HG03196 (cell line): ENCODE results near the gene DYNLL1.
"Not testable (repeated sequence)": the region's sequence is repeated elsewhere in the genome, so short reads cannot be mapped to it uniquely, and the experiment has no call there.

Experiments
- ATAC-seq: cut with Tn5 transposase; IDR thresholded peaks from one replicate; pipeline ENCODE4 v1.9.1; 2021; ENCODE audit not compliant: unreplicated experiment

DYNLL1 gene

DNA sequence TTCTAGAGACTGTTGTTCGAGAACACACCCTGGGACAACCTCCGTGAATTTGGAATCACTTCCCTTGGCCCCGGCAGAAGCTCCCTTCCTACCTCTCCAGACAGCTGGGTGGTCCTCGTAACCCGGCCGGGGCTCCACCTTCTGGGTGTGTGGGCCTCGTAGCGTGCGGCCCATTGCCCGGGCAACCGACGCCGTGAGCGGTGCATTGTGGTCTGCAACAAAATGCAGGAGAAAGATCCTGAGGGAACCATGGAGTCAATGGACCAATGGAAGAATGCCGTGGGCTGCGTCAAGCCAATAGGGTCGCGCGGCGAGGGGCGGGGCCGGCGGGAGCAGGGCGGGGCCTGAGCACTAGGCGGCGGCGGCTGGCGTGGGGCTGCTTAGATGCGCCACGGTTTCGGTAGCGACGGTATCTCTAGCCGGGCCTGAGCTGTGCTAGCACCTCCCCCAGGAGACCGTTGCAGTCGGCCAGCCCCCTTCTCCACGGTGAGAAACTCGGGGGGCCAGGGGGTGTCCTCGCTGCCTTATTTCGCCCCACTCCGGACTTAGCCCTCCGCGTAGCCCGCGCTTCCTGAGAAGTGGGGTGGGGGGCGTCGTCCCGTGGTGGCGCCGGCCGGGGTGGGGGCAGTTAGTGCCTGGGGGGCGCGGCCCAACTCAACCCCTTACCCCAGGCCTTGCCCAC is at the start of gene DYNLL1:
Gene DYNLL1 (plus strand): TSS at position 383 of the 682 bp plus-strand sequence. CDS start 309 bp downstream, outside the sequence.
- peak; percentile 92 for ATAC-seq

DNA sequence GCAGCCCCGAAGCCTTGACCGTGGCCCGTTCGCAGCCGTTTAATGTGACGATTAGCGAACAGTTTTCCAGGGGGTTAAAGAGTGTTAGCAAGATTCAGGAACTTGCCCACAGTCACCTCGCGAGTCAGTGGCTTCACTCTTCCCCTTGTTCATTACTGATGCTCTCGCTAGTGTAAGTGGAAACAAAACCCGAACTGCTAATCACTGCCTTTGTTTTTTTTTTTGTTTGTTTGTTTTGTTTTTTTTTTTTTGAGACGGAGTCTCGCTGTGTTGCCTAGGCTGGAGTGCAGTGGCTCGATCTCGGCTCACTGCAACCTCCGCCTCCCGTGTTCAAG is 49.1 kb upstream of the DYNLL1 start:
- ATAC-seq = not testable (repeated sequence)

DNA sequence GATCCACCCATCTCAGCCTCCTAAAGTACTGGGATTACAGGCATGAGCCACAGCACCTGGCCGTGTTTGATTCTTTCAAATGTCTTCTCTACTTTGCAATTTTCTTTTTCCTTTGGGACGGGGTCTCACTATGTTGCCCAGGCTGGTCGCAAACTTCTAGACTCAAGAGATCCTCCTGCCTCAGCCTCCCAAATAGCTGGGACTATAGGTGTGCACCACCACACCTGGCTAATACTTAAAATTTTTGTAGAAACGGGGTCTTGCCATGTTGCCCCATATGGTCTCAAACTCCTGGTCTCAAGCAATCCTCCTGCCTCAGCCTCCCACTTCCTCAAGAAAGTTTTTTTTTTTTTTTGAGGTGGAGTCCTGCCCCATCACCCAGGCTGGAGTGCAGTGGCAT is 47.9 kb upstream of the DYNLL1 start:
- no peak for ATAC-seq

DNA sequence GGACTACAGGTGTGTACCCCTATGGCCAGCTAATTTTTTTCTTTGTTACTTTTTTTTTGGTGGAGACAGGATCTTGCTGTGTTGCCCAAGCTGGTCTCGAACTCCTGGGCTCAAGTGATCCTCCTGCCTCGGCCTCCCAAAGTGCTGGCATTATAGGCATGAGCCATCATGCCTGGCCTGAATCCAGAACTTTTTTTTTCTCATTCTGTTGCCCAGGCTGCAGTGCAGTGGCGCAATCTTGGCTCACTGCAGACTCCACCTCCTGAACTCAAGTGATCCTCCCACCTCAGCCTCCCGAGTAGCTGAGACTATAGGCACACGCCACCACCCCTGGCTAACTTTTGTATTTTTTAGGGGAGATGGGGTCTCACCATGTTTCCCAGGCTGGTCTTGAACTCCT is 43.4 kb upstream of the DYNLL1 start:
- not testable (repeated sequence) for ATAC-seq

DNA sequence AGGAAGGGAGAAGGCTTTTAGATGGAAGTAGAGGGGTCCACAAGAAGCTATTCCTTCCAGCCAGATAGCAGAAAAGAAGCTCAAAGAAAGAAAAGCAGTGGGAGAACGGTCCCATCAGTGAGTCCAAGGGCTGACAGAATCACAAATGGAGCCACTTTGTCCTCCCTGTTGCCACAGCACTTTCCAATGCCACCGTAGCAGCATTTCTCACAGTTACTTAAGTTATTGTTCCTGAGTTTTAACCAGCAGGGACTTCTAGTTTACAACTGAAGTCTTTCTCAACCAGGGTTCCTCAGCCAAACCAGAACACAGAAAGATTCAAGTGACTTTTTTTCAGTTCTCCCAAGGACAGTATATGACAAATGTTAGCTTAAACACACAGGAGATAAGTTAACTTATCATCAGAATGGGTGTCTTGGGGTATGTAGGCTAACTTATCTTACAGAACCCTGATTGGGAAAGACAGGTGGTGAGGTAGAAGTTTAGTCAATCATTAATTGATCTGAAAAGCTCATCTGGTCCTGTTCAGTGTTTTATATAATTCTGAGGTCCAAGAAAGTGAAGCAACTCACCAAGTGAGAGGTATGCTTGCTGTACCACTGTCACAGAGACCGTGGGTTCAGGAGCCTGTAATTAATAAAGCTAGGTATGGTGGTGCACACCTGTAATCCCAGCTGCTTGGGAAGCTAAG is 42.7 kb upstream of the DYNLL1 start:
- no peak for ATAC-seq

DNA sequence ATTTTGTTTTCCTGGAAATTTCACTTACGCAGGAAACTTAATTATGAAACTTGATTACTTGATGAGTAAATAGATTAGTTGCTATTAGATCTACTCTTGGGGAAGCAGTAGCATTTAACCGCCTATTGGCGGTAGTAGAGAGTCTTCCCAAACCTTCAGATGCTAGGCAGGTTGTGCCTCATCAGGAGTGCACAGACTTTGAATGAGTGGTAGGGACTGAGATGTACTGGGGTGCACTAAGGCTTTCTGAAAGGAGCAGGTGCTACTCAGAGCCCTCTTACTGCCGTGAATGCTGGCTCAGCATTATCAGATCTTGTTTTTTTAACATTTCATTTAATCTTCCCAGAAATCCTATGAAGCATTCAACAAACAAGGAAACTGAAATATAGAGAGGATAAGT is 41.9 kb upstream of the DYNLL1 start:
- ATAC-seq = no peak

DNA sequence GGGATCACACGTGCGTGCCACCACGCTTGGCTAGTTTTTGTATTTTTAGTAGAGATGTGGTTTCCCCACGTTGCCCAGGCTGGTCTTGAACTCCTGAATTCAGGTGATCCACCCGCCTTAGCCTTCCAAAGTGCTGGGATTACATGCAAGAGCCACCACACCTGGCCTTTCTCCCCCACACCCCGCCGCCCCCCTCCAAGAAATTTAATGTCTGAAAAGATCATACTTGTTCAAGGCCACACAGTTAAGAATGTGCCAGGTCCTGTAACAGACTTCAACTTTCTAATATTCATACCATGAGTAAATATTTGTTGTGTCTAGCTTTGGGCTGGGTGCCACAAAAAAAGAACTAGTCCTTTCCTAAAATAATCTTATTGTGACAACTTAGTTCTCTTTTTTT is 40.6 kb upstream of the DYNLL1 start:
- no peak for ATAC-seq

DNA sequence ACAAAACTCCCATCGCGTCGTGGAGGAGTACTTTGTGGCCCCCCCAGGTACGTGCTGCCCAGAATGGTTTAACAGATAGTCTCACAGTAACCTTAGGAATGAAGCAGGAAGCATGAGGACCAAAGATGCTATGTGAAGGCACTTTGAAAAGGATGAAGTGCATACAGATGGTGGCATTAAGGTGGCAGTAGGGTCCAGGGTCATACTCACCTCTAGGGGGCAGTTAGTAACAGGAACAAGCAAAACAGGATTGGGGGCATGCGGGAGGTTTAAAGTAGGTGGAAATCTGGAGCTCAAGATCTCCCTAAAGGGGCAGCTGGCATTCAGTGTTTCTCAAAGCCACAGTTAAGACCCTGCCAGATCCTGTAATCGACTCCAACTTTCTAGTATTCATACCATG is 38.8 kb upstream of the DYNLL1 start:
- no peak for ATAC-seq

DNA sequence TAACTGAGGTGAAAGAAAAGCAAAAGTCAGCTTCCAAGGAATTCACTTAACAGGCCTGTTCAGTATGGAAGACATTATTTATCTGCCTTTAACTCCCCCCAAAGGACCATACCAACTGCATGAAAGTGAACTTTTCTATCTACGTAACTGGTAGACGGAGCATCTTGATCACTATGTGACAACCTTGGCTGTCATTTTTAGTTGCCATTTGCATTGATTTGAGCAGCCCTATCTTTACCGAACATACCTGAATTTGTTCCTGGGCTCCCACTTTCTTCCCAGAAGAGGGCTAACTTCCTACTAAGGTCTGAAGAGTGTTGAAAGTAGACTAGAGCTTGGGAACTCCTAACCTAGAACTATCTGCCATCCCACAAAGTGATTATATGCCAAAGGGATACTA is 35.8 kb upstream of the DYNLL1 start:
- ATAC-seq = no peak

DNA sequence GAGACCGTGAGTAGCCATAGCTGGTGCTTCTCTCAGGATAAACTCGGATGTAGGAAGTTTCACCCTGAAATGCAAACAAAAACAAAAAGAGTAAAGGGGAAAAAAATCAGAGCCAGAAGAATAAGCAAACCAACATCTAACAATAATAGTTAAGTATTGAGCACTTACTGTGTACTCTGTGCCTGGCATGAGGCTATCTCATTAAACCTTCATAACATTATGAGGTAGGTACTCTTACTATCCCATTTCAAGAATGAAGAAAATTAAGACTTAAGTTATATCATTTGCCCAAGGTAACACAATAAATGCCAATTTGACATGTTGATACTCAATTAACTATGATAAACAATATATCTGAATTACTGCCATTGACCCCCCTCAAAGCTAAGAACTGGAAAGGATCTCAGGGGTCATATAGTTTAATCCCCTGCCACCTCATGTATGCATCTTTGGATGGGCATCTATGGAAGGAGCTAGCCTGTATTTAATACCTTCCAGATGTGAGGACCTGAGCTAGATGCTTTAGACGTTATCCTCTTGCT is 33.7 kb upstream of the DYNLL1 start:
- no peak for ATAC-seq

DNA sequence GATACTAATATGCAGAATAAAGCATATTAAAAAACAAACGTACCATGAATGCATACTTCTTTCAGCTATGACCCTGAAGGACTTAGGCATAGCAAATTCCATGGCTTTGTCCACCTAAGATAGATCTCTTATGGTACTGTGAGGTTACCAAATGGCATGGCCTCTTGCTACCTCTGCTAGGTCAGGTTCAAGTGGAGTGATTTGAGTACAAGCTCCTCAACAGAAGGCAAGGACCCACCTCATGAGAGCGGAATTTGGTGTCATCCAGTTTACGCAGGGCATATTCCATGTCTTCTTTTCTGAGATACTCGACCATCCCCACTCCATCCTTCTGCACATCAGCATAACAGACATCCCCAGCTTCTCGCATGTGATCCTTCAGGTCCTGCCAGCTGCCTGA is 32.2 kb upstream of the DYNLL1 start:
- no peak for ATAC-seq

DNA sequence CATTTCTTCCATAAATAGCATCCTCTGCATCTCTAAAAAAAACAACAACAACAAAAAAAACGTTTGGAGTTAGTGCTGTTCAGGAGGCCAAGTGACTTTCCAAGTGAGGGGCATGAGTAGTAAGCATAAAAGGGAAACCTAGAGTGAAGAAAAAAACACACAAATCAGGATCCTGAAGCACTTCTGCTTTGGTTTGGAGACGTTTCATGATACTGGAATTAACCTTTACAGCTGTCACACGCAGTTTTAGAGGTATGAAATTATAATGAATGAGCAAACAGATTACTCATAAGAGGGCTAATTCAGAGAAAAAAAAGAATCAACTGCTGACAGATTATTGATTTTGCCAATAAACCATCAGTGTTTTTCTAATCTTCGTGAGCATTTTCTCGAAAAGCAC is 30.2 kb upstream of the DYNLL1 start:
- ATAC-seq = no peak

DNA sequence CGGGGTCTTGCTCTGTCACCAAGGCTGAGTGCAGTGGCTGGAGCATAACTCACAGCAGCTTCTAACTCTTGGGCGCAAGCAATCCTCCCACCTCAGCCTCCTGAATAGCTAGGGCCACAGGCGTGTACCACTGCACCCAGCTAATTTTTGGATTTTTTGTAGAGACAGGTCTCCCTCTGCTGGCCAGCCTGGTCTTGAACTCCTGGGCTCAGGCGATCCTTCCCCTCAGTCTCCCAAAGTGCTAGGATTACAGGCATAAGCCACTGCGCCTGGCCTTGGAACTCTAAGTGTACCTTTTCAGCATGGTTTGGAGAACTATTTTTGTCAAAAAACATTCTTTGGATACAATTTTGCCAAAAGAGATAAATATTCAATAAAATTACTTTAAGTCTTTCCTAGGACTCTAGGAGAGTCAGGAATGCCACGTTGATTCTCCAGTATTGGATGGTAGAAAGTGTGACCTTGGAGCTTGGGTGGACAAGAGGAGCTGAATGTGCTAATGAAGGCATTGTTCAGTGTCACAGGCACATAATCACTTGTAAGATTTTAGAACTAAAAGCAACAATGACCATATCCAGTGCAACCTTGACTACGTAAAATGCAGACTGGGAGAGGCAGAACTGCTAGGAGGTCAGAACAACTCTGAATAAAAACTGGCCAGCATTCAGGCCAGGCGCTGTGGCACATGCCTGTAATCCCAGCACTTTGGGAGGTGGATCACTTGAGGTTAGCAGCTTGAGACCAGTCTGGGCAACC is 29.2 kb upstream of the DYNLL1 start:
- ATAC-seq = no peak

DNA sequence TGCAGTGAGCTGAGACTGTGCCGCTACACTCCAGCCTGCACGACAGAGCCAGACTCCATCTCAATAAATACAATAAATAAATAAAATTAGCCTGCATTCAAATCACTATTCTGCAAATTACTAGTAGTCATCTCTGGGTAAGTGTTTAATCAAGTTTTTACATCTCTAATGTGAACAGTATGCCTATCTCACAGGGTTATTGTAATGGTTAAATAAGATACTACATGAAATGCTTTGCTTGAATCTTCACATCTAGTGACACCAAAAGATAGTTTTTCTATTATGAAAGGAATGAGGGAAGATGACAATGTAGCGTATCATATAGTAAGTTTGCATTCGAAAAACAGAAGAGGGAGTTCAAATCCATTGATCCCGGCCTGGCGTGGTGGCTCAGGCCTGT is 28.5 kb upstream of the DYNLL1 start:
- ATAC-seq = no peak

DNA sequence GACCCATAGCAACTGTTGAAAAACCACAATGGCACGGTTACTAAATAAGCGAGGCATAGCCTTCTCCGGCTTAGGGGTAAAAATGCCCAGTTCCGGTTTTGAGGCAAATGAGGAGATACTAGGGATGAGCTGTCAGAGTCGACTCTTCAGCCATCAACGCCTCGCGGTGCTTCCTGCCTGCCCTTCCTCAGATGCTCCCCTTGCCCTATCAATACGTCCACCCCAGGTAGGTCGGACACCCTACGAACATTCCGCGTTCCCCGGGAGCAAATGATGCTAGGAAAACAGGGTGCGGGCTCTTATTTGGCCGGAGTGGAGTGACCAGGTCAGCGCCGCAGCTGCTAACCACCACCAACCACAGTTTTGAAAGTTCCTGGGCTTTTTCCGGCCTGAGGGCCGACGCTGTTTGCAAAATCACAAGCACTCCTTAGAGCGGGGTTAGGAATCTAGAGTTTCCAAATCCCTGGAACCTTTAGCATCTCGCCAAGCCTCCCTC is 27.5 kb upstream of the DYNLL1 start:
- ATAC-seq = peak; percentile 10

DNA sequence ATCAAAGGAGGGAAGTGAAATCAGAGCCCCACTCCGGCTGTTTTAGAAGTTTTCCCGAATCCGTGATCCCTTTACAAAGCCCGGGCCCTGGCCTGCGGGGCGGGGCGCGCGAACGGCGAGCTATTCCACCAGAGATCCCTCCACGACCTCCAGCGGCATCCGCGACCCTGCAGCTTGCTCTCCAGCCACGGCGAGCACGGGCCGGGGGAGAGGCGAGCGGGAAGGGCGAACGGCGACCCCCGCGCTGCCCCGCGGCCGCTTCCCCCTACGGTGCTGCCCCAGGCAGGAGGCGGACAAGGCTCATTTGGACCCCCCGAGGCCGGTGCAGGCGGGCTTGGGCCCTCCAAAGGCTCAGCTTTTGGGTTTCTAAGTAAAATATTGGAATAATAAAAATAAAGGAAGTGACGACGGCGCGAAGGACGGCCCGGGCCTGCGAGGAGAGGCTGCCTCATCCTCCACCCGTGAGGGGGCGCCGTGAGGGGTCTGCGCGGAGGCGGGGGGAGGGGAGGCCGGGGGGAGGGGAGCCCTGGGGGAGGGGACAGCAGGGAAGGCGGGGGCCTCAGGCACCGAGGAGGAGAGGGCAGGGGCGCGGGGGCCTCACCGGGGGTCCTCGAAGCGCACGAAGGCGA is 27.0 kb upstream of the DYNLL1 start:
- peak; percentile 21 for ATAC-seq

DNA sequence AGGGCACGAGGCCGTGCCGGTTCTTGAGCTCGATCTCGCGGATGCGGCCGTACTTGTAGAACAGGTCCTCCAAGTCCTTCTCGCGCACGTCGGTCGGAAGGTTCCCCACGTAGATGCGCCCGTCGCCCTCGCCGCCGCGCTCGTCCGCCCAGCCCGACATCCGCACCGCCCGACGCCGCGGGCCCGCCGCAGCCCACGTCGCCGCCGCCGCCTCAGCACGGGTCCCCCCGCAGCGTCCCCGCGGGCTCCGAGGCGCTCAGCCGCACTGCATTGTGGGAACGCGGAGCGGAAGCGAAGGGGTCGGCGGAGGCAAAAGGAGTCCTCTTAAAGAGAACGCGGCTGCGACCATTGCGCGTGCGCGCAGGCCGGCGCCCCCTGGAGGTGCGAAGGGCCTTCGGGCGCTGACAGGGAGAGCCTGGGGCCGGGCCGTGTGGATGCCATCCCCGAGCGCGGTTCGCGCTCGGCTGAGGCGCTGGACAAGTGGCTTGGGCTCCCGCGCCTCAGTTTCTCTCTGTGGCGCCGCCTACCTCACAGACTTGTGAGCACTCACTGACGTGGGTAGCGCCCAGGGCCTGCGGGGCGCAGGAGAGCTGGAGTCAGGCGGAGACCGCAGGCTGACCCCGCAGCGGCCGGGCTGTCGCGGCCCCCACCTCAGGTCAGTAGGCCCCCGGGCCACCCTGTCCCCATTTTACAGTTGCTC is 26.3 kb upstream of the DYNLL1 start, which contains the start of gene SRSF9:
Gene SRSF9 (minus strand): TSS at position 299 of the 700 bp plus-strand sequence. CDS start 139 bp downstream, at position 160.
- peak; percentile 87 for ATAC-seq

DNA sequence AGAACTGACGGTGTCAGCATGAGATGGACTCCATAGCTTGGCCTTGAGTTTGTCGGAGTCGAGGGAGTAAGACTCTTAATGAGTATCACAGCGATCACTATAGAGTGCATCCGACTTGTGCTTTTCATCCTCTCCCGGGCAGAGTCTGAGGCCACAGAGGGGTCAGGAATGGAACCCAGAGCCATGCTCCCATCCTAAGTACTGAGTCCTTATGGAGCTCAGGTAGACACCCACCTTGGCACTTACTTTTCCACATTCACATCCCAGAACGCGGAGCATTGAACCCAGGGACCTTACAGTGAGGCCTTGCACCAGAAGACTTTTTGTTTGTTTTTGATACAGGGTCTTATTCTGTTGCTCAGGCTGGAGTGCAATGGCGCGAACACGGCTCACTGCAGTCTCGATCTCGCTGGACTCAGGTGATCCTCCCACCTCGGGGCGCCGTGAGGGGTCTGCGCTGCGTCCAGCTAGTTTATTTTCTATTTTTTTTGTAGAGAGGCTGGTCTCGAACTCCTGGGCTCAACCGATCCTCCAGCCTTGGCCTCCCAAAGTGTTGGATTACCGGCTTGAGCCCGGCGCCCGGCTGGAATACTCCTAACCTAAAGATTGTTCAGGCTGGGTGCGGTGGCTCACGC is 25.6 kb upstream of the DYNLL1 start:
- no peak for ATAC-seq

DNA sequence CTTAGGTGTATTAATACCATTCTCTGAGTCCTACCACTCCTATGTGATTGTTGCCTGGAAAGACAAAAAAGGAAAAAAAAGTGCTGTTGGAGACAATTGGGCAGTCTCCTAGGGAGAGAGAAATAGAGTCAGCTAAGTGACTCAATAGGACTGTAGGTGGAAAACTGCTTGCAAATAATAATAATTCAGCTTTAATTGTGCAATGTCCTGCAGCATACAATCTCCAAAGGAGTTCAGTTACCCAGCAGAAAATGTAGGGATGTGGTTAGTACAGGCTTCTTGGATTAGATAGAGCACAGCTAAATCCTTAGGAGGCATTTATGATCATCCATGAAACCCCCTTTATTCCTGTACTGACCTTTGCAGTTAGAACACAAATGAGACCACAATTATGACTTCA is 23.4 kb upstream of the DYNLL1 start:
- no peak for ATAC-seq
